Cortex of kidney (tissue), 1 donor: ENCODE measurements around the gene EPN2.

Experiments used
- DNase-seq: peaks from one replicate; lab custom pipeline; 2025; lab: John Stamatoyannopoulos, UW

The EPN2 gene

DNA sequence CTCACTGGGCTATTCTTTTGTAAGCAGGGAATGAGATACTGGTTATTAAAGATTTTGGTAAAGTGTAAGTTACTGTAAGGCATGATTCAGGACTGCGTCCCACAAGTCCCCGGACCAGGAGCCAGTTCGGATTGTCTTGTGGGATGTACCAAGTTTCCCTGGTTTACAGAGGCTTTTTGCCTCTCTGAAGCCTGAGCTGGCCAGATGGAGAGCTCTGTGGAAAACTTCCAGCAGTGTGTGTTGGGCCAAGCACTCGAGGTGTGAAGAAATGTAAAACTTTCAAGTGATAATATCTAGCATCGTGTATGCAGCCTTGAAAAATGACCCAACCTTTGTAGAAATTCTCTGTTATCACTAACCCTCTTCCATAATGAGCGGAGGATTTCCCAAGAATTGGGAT, 2.4 kb downstream of the EPN2 start:
- no peak for DNase-seq

DNA sequence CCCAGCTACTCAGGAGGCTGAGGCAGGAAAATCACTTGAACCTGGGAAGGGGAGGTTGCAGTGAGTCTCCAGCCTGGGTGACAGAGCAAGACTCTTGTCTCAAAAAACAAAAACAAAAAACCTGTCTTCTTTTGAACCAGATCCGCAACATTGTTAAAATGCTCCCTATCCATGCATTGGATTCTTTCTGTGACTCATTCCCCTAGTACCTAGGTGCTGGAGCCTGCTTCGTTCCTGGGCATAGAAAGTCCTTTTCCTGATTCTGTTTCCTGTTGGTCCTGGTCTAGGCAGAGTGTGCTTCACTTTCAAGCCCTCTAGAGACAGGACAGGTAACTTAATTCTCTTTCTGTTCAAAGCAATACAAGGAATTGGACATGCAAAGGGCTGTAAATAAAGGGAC, 5.2 kb downstream of the EPN2 start:
- no peak for DNase-seq

DNA sequence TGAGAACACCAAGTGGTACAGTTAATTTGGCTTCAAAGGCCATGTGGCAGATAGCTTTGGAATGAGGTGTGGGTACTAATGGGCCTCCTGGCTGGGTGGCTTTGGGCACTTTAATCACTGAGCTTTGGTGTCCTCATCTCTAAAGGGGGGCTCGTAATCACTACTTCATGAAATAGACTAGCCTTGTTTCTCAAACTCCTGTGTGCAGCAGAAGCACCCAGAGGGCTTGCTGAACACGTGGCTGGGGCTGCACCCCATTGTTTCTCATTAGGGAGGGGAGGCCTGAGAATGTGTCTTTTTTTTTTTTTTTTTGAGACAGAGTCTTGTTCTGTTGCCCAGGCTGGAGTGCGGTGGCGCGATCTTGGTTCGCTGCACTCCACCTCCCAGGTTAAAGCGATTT, 5.8 kb downstream of the EPN2 start:
- DNase-seq, result no peak

DNA sequence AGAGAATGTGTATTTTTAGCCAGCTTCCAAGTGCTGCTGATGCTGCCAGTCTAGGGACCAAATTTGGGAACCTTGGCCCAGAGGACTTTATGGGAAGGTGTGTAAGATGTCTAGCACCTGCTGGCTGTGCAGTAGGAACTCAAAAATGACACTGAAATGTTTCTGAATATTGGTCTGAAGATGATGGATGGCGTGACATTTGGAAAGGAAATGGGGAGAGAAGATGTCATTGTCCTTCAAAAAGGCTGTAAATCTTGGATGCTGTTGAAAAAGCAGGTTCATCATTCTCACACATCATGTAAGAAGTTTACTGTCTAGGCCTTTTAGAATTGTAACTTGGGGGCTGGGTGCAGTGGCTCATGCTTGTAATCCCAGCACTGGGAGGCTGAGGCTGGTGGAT, 6.7 kb downstream of the EPN2 start:
- DNase-seq, result no peak

DNA sequence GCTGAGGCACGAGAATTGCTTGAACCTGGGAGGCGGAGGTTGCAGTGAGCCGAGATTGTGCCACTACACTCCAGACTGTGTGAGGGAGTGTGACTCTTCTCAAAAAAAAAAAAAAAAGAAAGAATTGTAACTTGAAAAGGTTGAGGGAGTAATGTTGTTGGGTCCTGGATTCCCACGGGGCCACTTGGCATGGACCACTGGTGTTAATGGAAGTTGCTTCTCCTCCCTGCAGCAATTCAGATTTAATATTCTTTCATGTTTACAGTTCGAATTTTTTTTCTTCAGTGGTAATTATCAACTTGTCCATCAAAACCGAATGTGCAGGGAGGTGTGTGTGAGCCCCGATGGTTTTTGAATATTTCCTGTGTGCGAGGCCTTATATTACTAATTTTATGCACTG, 7.2 kb downstream of the EPN2 start:
- DNase-seq, result no peak

DNA sequence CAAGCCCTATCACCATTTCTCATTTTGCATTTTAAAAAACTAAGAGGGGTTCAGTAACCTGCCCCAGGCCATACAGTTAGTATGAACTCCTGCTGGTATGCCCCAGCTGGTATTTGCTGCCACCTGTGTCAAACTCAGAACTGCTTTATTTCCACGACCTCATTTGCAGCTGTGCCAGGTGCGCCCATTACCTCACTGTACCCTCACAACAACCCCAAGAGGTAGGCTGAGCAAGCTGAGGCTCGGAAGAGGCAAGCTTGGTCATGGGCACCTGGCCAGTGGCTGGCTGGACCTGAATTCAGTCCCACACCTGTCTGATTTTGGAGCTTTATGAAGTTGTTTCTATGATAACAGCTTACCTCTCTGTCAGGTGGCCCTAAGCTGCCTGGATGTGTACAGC, 7.6 kb downstream of the EPN2 start:
- DNase-seq, result no peak

DNA sequence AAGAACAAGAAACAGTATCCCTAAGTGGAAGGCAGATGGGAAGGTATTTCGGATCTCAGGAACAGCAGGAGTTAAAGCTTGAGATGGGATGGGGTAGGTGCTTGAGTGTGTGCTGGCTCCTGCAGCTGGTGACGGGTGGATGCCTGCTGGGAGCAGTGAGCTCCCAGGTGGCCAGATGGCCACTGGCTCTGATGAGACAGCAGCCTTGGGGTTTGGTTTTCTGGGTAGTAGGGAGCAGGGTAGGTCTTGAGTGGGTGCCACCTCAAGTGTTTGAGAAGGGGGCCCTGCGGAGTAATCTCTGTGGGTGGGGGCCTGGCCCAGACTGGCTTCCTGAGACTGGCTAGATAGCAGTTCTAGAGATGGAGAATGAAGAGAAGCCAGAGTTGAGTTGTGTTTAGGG, 10.3 kb downstream of the EPN2 start:
- DNase-seq, result no peak

DNA sequence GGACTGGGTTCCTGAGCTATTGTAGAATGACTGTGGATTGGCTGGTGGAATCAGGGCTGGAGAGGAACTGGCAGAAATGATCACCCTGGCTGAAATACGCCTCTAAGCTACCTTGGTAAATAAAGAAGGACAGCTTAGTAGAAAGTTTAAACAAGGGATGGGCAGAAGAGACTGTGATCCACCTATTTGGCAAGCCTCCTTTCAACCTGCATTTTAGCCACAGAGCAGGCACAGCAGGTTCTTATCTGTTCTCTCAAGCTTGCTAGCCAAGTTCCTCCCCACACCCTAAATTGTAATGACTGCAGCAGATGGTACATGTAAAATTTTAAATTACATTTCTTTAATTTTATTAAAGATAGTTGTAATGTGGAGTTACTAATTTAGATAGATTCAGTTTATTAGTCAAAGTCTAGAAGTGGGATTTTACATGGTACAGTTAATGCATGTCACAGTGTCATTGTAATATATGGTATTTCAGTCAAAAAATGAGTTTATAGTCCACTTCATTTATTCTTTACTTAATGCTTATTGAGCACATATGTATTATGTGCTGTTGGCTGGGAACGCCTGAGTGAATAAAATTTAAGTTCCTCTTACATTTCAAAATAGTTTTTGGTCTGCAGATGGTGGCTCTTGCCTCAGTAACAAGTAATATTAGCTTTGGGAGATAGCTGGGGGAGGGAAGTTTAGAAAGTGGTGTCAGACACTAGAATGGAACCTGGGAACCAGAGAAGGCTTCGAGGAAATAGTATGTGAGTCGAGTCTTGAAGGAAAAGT, 11.2 kb downstream of the EPN2 start:
- no peak for DNase-seq

DNA sequence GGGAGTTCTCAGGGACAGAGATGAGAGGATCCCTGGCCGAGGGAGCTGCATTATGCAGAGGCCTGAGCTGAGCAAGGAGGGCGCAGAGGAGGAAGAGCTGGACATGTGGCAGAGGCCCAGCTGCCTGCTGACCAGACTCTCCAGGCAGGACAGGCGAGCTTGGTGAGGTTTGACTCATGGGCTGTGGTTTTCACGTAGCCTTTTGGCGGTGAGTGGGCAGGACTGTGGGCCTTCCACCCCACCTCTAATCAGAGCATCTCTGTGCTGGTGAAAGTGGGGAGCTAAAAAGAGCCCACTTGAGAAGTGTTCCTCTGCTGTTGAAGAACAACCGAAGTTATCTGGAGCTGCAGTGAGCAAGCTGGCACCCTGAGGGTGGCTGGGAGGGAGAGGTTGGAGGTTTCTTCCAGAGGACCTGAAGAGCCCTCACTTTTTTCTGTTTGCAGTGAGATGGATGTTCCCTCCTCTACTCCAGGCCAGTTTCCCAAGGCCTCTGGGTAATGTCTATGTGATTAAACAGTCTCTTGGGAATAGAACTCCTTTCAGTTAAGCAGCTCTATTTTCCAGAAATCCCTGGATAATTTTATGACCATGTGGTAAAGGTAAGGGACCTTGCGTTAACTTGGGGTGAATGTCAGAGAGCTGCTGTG, 11.9 kb downstream of the EPN2 start:
- no peak for DNase-seq

DNA sequence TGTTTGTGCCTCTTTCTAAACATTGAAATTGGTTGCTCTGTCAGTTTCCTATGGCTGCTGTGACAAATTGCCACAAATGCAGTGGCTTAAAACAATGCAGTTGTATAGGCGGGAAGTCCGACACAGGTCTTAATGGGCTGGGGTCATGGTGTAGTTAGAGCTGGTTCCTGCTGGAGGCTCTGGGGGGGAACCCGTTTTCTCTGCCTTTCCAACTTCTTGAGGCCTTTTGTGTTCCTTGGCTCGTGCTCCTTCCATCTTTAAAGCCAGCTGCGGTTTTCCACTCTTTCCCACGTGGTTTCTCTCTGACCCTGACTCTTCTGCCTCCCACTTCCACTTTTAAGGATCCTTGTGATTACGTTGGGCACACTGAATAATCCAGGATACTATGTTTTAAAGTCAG, 12.5 kb downstream of the EPN2 start:
- no peak for DNase-seq

DNA sequence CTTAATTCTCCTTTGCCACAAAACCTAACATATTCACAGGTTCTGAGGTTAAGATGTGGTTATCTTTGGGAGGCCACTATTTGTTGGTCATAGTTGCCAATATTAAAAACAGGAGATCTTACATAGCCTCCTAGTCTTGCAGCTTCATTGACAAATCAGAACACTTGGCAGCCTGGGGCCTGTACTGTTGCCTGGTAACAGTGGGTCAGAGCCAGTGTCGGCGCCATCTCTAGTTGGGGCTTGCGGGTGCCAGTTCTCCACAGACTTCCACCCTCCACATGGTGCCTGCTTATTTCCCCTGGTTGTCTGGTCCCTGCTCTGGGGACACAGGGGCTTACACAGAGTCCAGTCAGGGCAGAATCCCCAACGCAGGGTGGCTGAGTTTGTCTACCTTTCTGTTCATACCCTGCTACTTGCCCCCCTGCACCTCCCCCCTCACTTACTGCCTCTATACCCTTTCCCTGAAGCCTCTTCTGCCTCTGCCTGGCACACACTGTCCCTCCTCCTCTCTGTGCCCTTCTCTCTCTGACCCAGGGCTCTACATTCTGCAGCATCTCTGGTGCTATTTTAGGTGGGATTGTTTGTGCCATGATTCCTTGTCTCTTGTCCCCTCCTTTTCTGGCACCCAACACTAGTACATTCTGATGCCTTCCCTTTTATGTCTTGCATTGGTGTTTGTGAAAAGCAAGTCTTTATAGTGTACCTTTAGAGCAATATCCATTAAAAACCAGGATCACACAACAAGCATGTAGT, 13.4 kb downstream of the EPN2 start:
- no peak for DNase-seq

DNA sequence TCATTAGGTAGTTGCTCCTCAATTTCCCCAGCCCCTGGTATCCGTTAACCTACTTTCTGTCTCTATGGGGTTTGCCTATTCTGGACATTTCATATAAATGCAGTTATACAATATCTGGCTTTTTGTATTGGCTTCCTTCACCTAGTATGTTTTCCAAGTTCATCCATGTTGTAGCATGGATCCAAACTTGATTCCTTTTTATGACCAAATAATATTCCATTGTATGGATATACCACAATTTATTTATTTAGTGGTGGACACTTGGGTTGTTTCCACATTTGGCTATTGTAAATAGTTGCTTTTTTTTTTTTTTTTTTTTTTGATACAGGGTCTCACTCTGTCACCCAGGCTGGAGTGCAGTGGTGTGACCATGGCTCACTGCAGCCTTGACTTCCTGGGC, 15.9 kb downstream of the EPN2 start:
- no peak for DNase-seq

DNA sequence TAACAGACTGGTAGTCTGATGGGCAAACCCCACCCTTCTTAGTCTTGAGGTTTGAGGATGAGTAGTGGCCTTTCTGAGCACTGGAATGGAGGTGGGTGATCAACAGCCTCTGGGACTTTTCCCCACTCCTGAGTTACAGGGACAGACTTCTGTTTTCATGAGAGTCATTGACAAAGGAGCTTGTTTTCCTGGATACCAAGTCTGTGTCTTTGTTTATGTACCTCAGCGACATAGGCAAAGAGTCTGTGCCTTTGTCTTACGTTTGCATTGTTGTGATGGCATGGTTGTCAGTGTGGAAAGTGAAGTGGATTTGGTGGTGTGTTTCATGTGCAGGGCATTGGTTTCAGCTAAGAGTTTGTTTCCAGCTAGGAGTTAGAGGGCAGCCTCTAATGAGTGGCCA, 17.5 kb downstream of the EPN2 start:
- DNase-seq, result no peak

DNA sequence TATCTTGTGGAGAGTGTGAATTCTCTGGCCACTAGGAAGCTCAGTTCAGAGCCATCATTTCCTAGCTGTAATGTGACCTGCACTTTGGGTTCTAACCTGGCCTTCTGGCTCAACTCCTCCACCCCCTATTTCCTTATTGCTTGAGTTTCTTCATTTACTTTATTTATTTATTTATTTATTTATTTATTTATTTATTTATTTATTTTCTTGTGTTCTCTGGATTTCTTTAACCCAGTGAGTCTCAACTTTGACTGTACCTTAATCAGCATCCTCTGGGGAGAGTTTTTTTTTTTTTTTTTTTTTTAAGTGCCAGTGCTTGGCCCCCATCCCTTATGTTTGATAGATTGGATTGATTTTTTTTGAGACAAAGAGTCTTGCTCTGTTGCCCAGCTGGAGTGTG, 18.1 kb downstream of the EPN2 start:
- no peak for DNase-seq

DNA sequence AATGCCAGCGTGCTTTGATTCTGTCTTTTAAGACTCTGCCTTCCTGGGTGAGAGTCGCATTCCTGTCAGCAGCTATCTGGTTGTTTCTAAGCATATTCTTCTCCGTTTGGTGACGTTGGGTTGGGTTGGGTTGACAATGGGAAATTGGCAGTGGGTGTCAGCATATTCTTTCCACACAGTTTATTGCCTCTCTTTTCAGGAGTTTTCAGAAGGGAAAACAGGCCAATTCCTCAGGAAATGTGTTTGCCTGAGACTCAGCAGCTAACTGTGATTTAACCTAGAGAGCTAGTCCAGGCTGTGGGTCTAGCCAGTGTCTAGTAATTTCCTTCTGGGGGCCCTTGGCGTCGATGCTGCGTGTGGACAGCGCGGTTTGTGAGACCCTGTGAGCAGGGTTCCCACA, 21.2 kb downstream of the EPN2 start:
- DNase-seq, result no peak

DNA sequence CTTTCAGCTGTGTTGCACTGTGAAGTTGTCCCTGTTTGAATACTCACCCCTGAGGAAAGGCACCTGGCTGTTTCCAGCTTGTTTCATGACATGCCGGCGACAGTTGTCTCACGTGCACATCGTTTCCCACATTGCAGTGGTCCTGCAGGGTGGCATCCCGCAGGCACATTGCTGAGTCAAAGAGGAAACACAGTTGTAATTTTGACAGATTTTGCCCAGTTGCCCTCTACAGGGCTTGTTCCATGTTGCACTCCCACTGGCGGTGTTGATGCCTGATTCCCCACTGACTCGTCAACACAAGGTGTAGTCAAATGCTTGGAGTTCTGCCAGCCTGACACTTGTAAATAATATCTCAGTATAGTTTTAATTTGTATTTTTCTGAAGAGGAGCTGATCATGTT, 23.8 kb downstream of the EPN2 start:
- DNase-seq, result no peak

DNA sequence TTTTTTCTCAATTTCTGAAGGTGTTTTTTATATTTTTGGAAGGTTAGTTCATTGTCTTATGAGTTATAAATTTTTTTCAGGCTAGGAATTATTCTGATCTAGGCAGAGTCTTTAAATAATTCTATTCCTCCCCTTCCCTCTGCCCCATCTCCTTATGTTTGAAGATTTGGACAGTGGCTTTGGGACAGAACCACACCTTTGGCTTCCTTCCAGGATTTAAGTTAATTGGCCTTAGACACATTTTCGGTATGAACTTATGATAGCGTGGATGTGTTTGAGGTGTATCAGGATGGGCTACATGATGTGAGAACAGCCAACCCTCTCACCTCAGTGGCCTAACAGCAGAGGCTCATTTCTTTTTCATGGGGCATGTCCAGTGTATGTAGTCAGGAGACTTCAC, 24.3 kb downstream of the EPN2 start:
- no peak for DNase-seq

DNA sequence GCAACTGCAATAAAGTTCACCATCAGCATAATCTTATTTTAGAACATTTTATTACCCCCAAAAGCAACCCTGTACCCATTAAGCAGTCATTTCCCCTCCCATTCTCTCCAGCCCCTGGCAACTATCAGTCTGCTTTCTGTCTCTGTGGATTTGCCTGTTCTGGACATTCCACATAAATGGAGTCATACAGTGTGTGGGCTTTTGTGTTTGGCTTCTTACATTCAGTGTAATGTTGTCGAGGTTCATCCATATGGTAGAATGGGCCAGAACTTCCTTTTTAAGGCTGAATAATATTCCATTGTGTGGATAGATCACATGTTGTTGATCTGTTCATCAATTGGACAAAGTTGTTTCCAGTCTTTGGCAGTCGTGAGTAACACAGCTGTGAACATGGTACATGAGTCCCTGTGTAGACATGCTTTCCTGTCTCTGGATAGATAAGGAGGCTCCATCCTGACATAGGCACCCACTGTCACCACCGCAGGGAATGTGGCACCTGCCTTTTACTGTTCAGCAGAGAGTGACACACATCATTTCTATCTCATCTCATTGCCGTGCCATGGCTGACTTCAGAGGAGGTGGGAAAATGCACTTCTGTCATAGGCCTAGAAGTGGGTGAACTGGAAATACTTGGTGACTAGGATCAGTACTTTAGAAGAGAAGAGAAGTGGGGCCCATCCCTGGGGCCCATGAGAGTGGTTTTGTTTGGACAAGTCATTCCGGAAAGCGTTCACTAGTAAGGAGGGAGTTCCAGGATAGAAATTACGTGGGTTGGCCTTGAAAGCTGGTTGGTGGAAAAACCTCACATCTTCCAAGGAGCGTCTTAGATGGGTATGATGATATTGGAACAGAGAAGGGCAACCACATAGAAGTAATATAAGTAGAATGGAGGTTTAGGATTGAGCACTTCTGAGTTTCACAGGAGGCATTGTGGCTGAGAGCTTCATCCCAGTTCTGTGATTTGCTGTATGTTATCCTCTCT, 25.8 kb downstream of the EPN2 start:
- no peak for DNase-seq

DNA sequence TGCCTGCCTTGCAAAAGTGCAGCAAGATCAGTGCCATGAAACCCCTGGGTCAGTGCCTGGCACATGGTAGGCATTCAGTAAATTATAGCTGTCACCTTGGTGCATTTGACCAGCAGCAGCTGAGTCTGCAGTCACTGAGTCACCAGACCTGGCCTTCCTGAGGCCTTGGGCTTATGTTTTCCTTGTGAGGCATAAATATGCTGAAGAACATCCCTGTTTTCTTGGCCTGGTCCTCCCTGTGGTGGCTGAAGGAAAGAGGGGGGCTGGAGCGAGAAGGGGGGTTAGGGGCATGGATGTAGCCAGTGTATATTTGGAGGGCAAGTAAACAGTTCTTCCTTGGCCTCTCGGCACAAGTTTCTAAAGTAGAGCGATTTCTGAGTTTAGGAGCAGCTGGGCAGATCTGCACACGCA, 26.5 kb downstream of the EPN2 start:
- no peak for DNase-seq

DNA sequence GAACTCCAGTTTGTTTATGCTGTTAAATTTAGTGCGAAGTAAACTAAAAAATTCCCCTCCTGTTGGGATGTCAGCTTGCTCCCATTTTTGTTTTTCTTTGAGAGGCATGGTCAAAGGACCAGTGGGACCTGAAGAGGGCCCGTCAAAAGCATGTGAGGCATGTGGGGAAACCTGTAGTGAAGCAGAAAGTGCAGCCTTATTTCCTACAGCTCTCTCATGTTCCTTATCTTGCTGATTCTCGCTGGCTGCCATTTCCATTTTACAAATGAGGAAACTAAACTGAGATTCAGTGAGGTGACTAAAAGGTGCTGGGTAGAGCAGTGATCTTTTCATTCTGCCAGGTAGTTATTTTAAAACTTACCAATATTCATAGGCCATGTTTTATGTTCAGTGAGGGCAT, 27.1 kb downstream of the EPN2 start:
- DNase-seq, result no peak

DNA sequence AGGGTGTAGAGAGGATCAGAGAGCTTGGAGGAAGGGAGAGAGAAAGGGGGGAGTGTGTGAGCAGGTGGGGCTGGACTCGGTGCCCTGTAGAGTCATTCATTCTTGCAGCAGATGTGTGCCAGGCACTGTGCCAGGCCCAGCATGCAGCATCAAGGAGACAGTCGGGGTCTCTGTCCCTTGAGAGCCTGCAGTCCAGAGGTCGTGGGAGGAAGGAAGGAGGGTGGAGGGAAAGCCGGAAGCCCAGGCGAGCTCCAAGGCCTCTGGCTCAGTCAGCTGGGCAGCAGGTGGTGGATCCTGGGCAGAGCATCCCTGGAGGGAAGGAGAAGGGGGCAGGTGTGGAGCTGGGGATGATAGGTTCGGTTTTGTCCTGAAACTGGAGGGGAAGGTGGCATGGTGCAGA, 27.5 kb downstream of the EPN2 start:
- no peak for DNase-seq

DNA sequence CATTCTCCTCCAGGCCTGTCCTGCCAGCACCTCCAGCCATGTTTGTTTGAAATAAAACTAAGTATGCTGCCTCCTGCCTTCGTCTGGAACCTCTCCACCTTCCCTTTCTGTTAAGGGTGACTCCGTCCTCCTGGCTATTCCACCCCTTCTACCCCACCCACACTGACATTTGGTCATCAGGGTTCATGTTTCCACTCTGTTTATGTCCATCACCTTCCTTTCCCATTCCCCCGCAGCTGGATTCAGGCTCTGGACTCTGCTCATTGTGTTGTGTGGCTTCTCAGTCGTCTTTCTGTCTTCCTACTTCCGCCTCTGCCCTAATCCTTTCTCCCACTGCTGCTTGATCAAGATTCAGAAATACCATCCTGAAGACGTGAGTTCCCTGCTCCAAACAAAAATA, 28.6 kb downstream of the EPN2 start:
- DNase-seq, result no peak
